CD4-positive, alpha-beta T cell treated with Interleukin-10 for 1 hour (primary cell): ENCODE measurements around the gene PGA5.

ENCODE experiments used
- DNase-seq: peaks from one replicate; pipeline ENCODE4 v3.0.0-alpha.2; 2020

The PGA5 gene

DNA sequence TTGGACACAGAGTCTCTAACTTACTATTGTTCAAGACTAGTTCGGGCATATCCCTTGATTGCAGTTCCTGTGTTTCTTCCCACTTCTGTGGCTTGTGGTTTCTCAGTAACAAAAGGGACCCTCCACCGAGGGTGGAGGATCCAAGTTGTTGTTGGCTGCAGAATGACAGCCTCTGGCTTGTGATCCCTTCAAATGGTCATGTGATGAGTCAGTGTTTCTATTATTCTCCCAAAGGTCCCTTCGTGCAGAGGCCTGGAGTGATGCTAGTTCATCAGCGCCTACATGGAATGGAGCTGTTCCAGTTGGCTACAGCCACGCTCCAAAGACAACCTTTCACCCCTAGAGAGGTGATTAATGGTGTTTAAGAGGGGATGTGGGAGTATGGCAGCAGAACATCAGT lies 56.8 kb downstream of the PGA5 start:
- DNase-seq, result no peak

DNA sequence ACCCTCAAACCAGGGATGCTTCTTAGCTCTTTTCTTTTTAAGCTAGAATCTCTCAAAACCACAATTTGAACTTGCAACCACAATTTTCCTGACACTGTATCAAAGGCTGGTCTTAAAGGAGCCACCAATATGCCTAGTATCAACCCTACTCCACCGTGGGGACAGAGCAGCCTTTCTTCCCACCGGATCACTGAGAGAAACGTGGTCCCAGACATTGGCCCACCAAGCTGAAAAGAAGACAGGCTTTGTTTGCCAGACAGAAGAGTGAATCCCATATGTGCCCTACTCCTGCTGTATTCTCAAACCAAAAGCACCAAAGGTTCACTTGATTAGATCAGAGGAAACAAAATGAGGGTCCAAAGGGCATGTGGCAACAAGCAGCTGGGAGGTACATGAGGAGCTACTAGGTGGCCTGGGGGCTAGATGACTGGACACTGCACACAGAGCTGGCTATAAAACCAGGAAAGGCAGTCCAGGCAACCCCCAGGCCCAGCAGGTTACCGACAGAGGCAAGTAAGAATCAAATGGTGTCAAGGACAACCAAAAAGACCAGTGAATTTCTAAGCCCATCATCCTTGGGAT lies 57.8 kb downstream of the PGA5 start:
- no peak for DNase-seq
